Lower leg skin (tissue), 4 donors: ENCODE measurements around the gene TJAP1. TPM values are rescaled to one million over a fixed set of nuclear protein-coding genes. Genes with fewer than 3 reads are reported as not detected.

ENCODE experiments used
- DNase-seq, 2 donors: peaks; one replicate each; pipeline ENCODE4 v3.0.0-alpha.2; 2019; ENCODE audit warnings: low spot score in 2 of 2
- H3K4me3 ChIP-seq: fragments of 200-600 bp; sonication (generic); 2 replicates; pipeline ENCODE4 v1.5.1; 2017; ENCODE audit warnings: mild to moderate bottlenecking, low read depth; ENCODE audit not compliant: poor library complexity, severe bottlenecking
- POLR2A ChIP-seq, 2 donors: fragments of 450-650 bp; IDR thresholded peaks; one replicate each; pipeline ENCODE4 v1.6.1; 2016 to 2017; ENCODE audit warnings: antibody characterized with exemption in 2 of 2, mild to moderate bottlenecking in 1 of 2, moderate library complexity in 1 of 2
- WGBS, 2 donors: methylation state at CpG; one replicate each; pipeline ENCODE4 v1.1.5; 2018; 5-methylcytosine and 5-hydroxymethylcytosine counted together
- intact Hi-C: fragments of 100-400 bp; cut with DNase I; formaldehyde crosslinking; loops from one replicate; pipeline ENCODE4 v1.15.0; 2023; ENCODE audit warnings: low total_unique reads
- total RNA-seq, 4 donors: library from RNA; depleted of rRNA; stranded (reverse); fragments of >200 nt; gene quantifications; one replicate each; pipeline ENCODE4 v1.1.0, GENCODE V29; 2016
- TF ChIP-seq, protein P1 (sequence below), 3 donors: fragments of 450-650 bp; IDR thresholded peaks; one replicate each; pipeline ENCODE4 v1.5.1; 2016; ENCODE audit warnings: antibody characterized with exemption in 3 of 3, mild to moderate bottlenecking in 3 of 3, moderate library complexity in 2 of 3

The TJAP1 gene
- total RNA-seq, 4 donors from 2014 or later: 15.9 to 30.4 (median 23.8) TPM

DNA sequence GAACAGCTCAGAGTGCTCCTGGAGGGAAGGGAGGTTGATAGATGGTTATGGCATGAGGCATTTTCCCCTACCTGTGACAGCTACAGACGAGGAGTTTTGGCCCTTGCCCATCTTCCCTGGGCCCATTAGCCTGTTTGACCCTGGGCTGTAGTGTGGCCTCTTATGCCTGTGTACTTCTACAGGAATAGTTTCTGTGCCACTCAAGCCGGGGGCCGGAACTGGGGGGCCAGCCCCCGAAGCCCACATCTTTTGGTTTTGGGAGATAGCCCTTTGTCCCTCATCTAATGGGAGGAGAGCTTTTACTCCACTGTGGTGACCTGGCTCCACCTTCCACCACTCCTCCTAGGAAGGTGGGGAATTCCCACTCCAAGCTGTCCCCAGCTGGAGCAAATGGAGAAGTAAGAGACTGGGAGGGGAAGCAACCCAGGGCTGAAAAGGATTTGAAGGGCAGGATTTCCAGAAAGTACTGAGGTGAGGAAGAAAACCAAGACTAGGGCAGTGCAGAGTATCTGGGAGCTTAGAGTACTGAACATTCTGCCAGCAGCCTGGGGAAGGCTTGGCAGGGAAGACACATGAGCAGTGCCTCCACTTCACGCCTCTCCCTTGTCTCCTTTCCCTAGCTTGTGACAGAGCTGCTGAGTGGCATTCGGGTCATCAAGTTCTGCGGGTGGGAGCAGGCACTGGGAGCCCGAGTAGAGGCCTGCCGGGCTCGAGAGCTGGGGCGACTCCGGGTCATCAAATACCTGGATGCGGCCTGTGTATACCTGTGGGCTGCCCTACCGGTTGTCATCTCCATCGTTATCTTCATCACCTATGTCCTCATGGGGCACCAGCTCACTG lies 43.1 kb upstream of the TJAP1 start:
- H3K4me3 ChIP-seq: no peak overlapping the region
- TF ChIP-seq, protein P1, sequence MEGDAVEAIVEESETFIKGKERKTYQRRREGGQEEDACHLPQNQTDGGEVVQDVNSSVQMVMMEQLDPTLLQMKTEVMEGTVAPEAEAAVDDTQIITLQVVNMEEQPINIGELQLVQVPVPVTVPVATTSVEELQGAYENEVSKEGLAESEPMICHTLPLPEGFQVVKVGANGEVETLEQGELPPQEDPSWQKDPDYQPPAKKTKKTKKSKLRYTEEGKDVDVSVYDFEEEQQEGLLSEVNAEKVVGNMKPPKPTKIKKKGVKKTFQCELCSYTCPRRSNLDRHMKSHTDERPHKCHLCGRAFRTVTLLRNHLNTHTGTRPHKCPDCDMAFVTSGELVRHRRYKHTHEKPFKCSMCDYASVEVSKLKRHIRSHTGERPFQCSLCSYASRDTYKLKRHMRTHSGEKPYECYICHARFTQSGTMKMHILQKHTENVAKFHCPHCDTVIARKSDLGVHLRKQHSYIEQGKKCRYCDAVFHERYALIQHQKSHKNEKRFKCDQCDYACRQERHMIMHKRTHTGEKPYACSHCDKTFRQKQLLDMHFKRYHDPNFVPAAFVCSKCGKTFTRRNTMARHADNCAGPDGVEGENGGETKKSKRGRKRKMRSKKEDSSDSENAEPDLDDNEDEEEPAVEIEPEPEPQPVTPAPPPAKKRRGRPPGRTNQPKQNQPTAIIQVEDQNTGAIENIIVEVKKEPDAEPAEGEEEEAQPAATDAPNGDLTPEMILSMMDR (IDR thresholded peaks at IDR 0.05): no peak
- TF ChIP-seq POLR2A (IDR thresholded peaks at IDR 0.05): no peak
- WGBS, 2 donors: 81 to 85% methylated on average over 15 of the region's 15 CpGs
- intact Hi-C loops: no loop called here
- DNase-seq: no peak

- no peak overlapping the region for H3K4me3 ChIP-seq
- 84% methylated on average over 4 of the region's 4 CpGs for WGBS, 2 donors
- TF ChIP-seq, protein P1 (IDR thresholded peaks at IDR 0.05): no peak
- no peak for TF ChIP-seq POLR2A (IDR thresholded peaks at IDR 0.05)
- intact Hi-C loops: no loop called here
- no peak for DNase-seq
These were observed 42.4 kb upstream of the TJAP1 start for GRCh38 chr6:43434943-43435342.

GRCh38 chr6:43435682-43436437 lies 41.5 kb upstream of the TJAP1 start:
- 71% methylated on average over 9 of the region's 9 CpGs for whole genome bisulfite sequencing, 2 donors
- intact Hi-C loops: no loop called here
- no peak for DNase-seq
- no peak overlapping the region for H3K4me3 ChIP-seq
- TF ChIP-seq POLR2A (IDR thresholded peaks at IDR 0.05): no peak
- TF ChIP-seq, protein P1 (IDR thresholded peaks at IDR 0.05): no peak

- peak in 1 of 2 donors; percentile 59 for DNase-seq
- 17 to 24% methylated on average over 5 of the region's 5 CpGs for WGBS, 2 donors
- intact Hi-C loops: no loop called here
These were observed 40.6 kb upstream of the TJAP1 start for GRCh38 chr6:43436577-43437282.

GRCh38 chr6:43437700-43438099 lies 39.7 kb upstream of the TJAP1 start:
- no peak for DNase-seq
- TF ChIP-seq, protein P1 (IDR thresholded peaks at IDR 0.05): no peak
- no peak for TF ChIP-seq POLR2A (IDR thresholded peaks at IDR 0.05)
- intact Hi-C loops: no loop called here
- WGBS, 2 donors: 65% methylated on average over 4 of the region's 4 CpGs
- H3K4me3 ChIP-seq: no peak overlapping the region

More at GRCh38 chr6:43436577-43437282, 40.6 kb upstream of the TJAP1 start:
- TF ChIP-seq, protein P1 (IDR thresholded peaks at IDR 0.05): peak in 1 of 3 donors; percentile 30
- TF ChIP-seq POLR2A (IDR thresholded peaks at IDR 0.05): no peak
- no peak overlapping the region for H3K4me3 ChIP-seq
